Upper lobe of left lung (tissue), 4 donors: ENCODE data around the gene VPS36.
"Not testable (repeated sequence)": the region's sequence is repeated elsewhere in the genome, so short reads cannot be mapped to it uniquely, and the experiment has no call there.

Experiments used
- EP300 ChIP-seq, 4 donors: sonication (generic); formaldehyde crosslinking; IDR thresholded peaks; one replicate each; pipeline ENCODE4 v1.5.1; 2017; ENCODE audit warnings: antibody characterized with exemption in 4 of 4, control low read depth in 2 of 4
- POLR2AphosphoS5 ChIP-seq, 2 donors: sonication (generic); formaldehyde crosslinking; IDR thresholded peaks; one replicate each; pipeline ENCODE4 v1.5.1; 2017; ENCODE audit warnings: antibody characterized with exemption in 2 of 2
- TF ChIP-seq, protein P1 (sequence below), 6 experiments: fragments of 450-650 bp in 4 of 6; fragments of 200-600 bp in 2 of 6; sonication (generic) in 2 of 6; IDR thresholded peaks; one replicate each; pipeline ENCODE4 v1.5.1; 2016 to 2019; ENCODE audit warnings: antibody characterized with exemption in 6 of 6

DNA sequence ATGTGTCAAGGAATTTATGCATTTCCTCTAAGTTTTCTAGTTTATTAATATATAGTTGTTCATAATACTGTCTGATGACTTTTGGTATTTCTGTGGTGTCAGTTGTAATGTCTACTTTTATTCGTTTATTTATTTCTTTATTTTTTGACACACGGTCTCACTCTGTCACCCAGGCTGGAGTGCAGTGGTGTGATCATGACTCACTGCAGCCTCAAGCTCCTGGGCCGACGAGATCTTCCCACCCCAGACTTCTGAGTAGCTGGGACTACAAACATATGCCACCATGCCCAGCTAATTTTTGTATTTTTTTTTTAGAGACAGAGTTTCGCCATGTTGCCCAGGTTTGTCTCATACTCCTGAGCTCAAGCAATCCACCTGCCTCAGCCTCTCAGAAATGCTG lies 43.8 kb upstream of the VPS36 start:
- TF ChIP-seq, protein P1, sequence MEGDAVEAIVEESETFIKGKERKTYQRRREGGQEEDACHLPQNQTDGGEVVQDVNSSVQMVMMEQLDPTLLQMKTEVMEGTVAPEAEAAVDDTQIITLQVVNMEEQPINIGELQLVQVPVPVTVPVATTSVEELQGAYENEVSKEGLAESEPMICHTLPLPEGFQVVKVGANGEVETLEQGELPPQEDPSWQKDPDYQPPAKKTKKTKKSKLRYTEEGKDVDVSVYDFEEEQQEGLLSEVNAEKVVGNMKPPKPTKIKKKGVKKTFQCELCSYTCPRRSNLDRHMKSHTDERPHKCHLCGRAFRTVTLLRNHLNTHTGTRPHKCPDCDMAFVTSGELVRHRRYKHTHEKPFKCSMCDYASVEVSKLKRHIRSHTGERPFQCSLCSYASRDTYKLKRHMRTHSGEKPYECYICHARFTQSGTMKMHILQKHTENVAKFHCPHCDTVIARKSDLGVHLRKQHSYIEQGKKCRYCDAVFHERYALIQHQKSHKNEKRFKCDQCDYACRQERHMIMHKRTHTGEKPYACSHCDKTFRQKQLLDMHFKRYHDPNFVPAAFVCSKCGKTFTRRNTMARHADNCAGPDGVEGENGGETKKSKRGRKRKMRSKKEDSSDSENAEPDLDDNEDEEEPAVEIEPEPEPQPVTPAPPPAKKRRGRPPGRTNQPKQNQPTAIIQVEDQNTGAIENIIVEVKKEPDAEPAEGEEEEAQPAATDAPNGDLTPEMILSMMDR (IDR thresholded peaks at IDR 0.05) = not testable (repeated sequence)
- TF ChIP-seq POLR2AphosphoS5, EP300 (IDR thresholded peaks at IDR 0.05): not testable (repeated sequence)
